K562 (cell line): ENCODE measurements around the gene ICA1L. TPM values are rescaled to one million over a fixed set of nuclear protein-coding genes. Genes with fewer than 3 reads are reported as not detected.

Source experiments
- ATAC-seq: fragments of 200-7000 bp; cut with Tn5 transposase; 3 replicates; pipeline ENCODE4 v1.9.1; 2020; ENCODE audit warnings: moderate library complexity
- BruUV-seq: library from RNA; stranded (reverse); fragments of 400-500 nt; replicated peaks from 2 replicates; lab custom pipeline; 2021; lab: Mats Ljungman, UMichigan
- CTCF ChIA-PET: fragments of 300-600 bp; formaldehyde crosslinking; extraction: SDS; loops from one replicate; lab custom pipeline; 2021; ENCODE audit warnings: low intra/inter-chr PET ratio; lab: Yijun Ruan, JAX
- POLR2A ChIA-PET: fragments of 300-600, 350-650 bp; sonication (Branson Sonifier 250); formaldehyde crosslinking; extraction: SDS; loops from one replicate; lab custom pipeline; 2021; ENCODE audit warnings: antibody characterized with exemption, inconsistent platforms; lab: Yijun Ruan, JAX
- DNase-seq, 4 experiments: peaks; one replicate each; pipeline versions ENCODE4 v3.0.0 to v3.0.0-alpha.2; 2011 to 2018; ENCODE audit warnings: low spot score in 3 of 4, mixed read lengths in 3 of 4; ENCODE audit errors: extremely low read depth in 1 of 4
- FAIRE-seq: peaks from 2 replicates; lab custom pipeline; 2011; peaks lifted over from hg19 to GRCh38; lab: Jason Lieb, UNC
- H2AFZ ChIP-seq: 2 replicates; pipeline ENCODE4 v1.6.0; 2011; ENCODE audit warnings: low read depth, low read length, control low read depth, inconsistent platforms
- H3K27ac ChIP-seq: fragments of 200-600 bp; 3 replicates; pipeline ENCODE4 v1.8.0; 2011; ENCODE audit warnings: low read depth, mild to moderate bottlenecking, control low read depth, inconsistent platforms, low read length, moderate library complexity, mixed read lengths; ENCODE audit errors: extremely low read depth
- H3K27me3 ChIP-seq, 2 experiments: fragments of 300-600 bp in 1 of 2; 2 replicates in 1 of 2; 3 replicates in 1 of 2; pipeline versions ENCODE4 v1.6.0 to v1.8.0; 2011; ENCODE audit warnings: inconsistent platforms in 2 of 2, low read length in 2 of 2, mild to moderate bottlenecking in 1 of 2, mixed read lengths in 1 of 2, moderate library complexity in 1 of 2; ENCODE audit not compliant: control insufficient read depth in 2 of 2, insufficient read depth in 2 of 2
- H3K36me3 ChIP-seq: fragments of 300-600 bp; 3 replicates; pipeline ENCODE4 v1.8.0; 2011; ENCODE audit warnings: mild to moderate bottlenecking, low read length, inconsistent platforms; ENCODE audit not compliant: control insufficient read depth, insufficient read depth
- H3K4me1 ChIP-seq, 2 experiments: fragments of 200-600 bp in 1 of 2; replicated peaks in 1 of 2; 2 replicates in 1 of 2; 3 replicates in 1 of 2; pipeline versions ENCODE4 v1.5.1 to v1.8.0; 2011; ENCODE audit warnings: inconsistent platforms in 2 of 2, low read length in 2 of 2, mild to moderate bottlenecking in 1 of 2, mixed read lengths in 1 of 2, moderate library complexity in 1 of 2; ENCODE audit not compliant: control insufficient read depth in 2 of 2, insufficient read depth in 2 of 2
- H3K4me2 ChIP-seq: 2 replicates; pipeline ENCODE4 v1.6.1; 2011; ENCODE audit warnings: low read length, control low read depth, inconsistent platforms, mixed read lengths; ENCODE audit not compliant: insufficient read depth
- H3K4me3 ChIP-seq: fragments of 200-600 bp; sonication (generic), shearing (Covaris generic); 2 replicates; pipeline ENCODE4 v1.5.1; 2016; ENCODE audit warnings: control low read depth, inconsistent platforms
- H3K79me2 ChIP-seq: fragments of 200-600 bp; 3 replicates; pipeline ENCODE4 v1.8.0; 2011; ENCODE audit warnings: low read length, inconsistent platforms; ENCODE audit not compliant: control insufficient read depth, insufficient read depth
- H3K9ac ChIP-seq, 2 experiments: 2 replicates each; pipeline versions ENCODE4 v1.6.0 to v1.6.1; 2011; ENCODE audit warnings: low read depth in 2 of 2, low read length in 2 of 2, control low read depth in 1 of 2, inconsistent platforms in 1 of 2, mild to moderate bottlenecking in 1 of 2, mixed read lengths in 1 of 2; ENCODE audit not compliant: insufficient read depth in 1 of 2
- H3K9me1 ChIP-seq: one replicate; pipeline ENCODE4 v1.6.0; 2011; ENCODE audit warnings: inconsistent platforms, mild to moderate bottlenecking, low read length, moderate library complexity; ENCODE audit not compliant: control insufficient read depth, insufficient read depth
- H3K9me3 ChIP-seq: replicated peaks from 2 replicates; pipeline ENCODE4 v1.5.1; 2011; ENCODE audit warnings: low read depth, low read length, inconsistent platforms; ENCODE audit not compliant: control insufficient read depth, insufficient read depth
- H4K20me1 ChIP-seq: replicated peaks from 2 replicates; pipeline ENCODE4 v1.6.1; 2011; ENCODE audit warnings: low read length, inconsistent platforms, mixed read lengths; ENCODE audit not compliant: control insufficient read depth, insufficient read depth
- BCOR ChIP-seq: fragments of 450-650 bp; IDR thresholded peaks from 2 replicates; pipeline ENCODE4 v1.6.1; 2016
- NCOA4 ChIP-seq: fragments of 450-650 bp; IDR thresholded peaks from 2 replicates; pipeline ENCODE4 v1.6.1; 2018; ENCODE audit warnings: mild to moderate bottlenecking; ENCODE audit not compliant: partially characterized antibody
- RBM25 ChIP-seq: fragments of 200-400 bp; formaldehyde crosslinking; IDR thresholded peaks from 2 replicates; pipeline ENCODE4 v1.6.1; 2018; ENCODE audit warnings: low read length, low read depth, moderate library complexity; ENCODE audit not compliant: severe bottlenecking
- TEAD2 ChIP-seq: fragments of 450-650 bp; IDR thresholded peaks from 2 replicates; pipeline ENCODE4 v1.6.1; 2016; ENCODE audit warnings: missing genetic modification characterization, control low read depth, missing compliant biosample characterization
- ZNF146 ChIP-seq: IDR thresholded peaks from one replicate; pipeline ENCODE4 v1.6.1; 2018; ENCODE audit warnings: missing compliant biosample characterization; ENCODE audit not compliant: unreplicated experiment
- WGBS: fragments of 100-300 bp; shearing (Covaris generic); methylation state at CpG from one replicate; pipeline ENCODE4 v1.1.6; 2016; ENCODE audit warnings: low coverage, mixed read lengths; ENCODE audit not compliant: insufficient coverage; ENCODE audit errors: missing lambda C conversion rate; 5-methylcytosine and 5-hydroxymethylcytosine counted together
- in situ Hi-C: fragments of 300-500 bp; cut with MboI; formaldehyde crosslinking; loops from 4 replicates; pipeline ENCODE4 v1.15.0; 2018; ENCODE audit warnings: inconsistent platforms, mixed read lengths
- intact Hi-C: fragments of 100-400 bp; cut with micrococcal nuclease; formaldehyde crosslinking; loops from 2 replicates; pipeline ENCODE4 v1.14.2; 2022
- polyA plus RNA-seq, 8 experiments: library from polyadenylated mRNA; depleted of rRNA in 4 of 8; stranded (reverse) in 5 of 8; unstranded in 3 of 8; fragments of >200 nt; fragmentation: Nextera tagmentation in 2 of 8; fragmentation: Illumina TruSeq in 1 of 8; extraction: Ambion mirVana in 2 of 8; extraction: Trizol in 1 of 8; gene quantifications; 2 replicates each; pipeline versions ENCODE4 v1.2.1 to v1.2.3, GENCODE V29; 2011 to 2014; ENCODE audit warnings: inconsistent platforms in 1 of 8, missing spikeins in 1 of 8
- total RNA-seq, 7 experiments: library from RNA; depleted of rRNA in 6 of 7; stranded (reverse); fragments of >200 nt in 6 of 7; fragmentation: Illumina TruSeq in 2 of 7; extraction: Trizol in 2 of 7; gene quantifications; 2 replicates each; pipeline versions ENCODE4 v1.2.1 to v1.2.3, GENCODE V29; 2011 to 2021; ENCODE audit warnings: low replicate concordance in 1 of 7

The ICA1L gene
- total and polyA plus RNA-seq, 9 of the 15 experiments (the other 6 are each of a cell fraction or from before 2014, with no cell fraction given) = 0.57 to 1.7 (median 1.1) TPM

DNA sequence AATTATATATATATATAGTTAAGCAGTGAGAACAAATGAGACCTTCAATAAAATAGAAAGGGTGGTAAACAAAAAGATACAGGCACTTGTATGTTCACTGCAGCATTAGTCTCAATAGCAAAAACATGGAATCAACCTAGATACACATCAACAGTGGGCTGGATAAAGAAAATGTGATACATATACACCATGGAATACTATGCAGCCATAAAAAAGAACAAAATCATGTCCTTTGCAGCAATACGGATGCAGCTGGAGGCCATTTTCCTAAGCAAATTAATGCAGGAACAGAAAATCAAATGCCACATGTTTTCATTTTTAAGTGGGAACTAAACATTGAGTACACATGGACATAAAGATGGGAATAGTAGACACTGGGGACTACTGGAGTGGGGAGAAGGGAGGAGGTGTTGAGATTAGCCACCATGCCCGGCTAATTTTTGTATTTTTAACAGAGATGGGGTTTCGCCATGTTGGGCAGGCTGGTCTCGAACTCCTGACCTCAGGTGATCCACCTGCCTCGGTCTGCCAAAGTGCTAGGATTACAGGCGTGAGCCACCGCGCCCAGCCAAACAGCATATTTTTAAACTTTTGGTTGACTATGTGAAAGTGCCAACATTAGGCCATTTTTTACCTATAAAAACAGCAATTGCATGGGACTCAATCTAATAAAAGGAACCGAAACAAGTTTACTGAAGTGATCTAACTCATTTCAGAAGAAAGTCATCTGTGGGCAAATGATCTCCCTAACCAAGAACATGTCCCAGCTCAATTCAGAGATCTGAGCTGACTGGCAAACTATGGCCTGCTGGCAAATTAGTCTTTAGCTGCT is 23.7 kb downstream of the ICA1L start:
- no peak for TF ChIP-seq NCOA4
- no peak for TF ChIP-seq TEAD2
- peak; percentile 36 for TF ChIP-seq RBM25
- TF ChIP-seq ZNF146 (CRISPR knock-in tag) = peak; percentile 68
- peak; percentile 48; the same call in 1 of the 2 replicates for TF ChIP-seq BCOR
- Histone ChIP-seq H3K4me1 (no peaks in the 10 kb centered on the region; a peak in 1 of 5 replicates), H3K27me3 (no peaks in the 10 kb centered on the region), H3K4me3 (no peak overlapping the region), H3K9ac (no peak overlapping the region), H3K9me1 (no peaks in the 10 kb centered on the region), H3K27ac (no peak overlapping the region), H3K9me3 (0 out of 2 replicates have a peak, but pooled peaks cover 2% of the 10 kb centered on the region), H3K36me3 (no peaks in the 10 kb centered on the region), H3K4me2 (no peak overlapping the region), H3K79me2 (no peaks in the 10 kb centered on the region), H2AFZ (peak overlapping the region; percentile 79; the same call in 1 of the 2 replicates), H4K20me1 (no peaks in the 10 kb centered on the region)
- 74% methylated on average over 7 of the region's 9 CpGs for WGBS
- in situ Hi-C loops (no loop called here), intact Hi-C loops (no loop called here)
- BruUV-seq = no TSS peak
- POLR2A ChIA-PET = interaction anchor here (0.6 to 1.0 kb wide), 2 partner anchors 27 to 986 kb away, joined by 3 read pairs; no protein-coding TSS in a partner anchor
- DNase-seq (no peak), ATAC-seq (no peak), FAIRE-seq (no peak)
- CTCF ChIA-PET = no interaction called here
